ENCODE data around the gene SVEP1.

DNA sequence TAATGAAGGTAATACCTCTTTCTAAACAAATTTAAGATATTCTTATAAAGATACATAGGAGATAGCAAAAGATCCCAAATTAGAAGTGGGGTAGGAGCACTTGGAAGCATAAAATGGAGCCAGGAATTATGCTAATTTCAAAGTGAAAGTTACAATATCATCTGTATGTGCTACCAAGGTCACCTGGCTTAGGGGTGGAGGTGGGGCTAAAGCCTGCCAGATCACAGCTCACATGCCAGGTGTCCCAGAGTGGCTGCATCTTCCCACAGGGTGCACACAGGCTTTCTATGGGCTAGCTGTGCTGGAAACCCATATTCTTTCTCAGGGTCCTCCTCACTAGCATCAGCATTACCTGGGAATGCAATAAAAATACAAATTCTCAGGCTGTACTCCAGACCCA is 123.7 kb downstream of the SVEP1 start:
- TF ChIP-seq, protein P1, sequence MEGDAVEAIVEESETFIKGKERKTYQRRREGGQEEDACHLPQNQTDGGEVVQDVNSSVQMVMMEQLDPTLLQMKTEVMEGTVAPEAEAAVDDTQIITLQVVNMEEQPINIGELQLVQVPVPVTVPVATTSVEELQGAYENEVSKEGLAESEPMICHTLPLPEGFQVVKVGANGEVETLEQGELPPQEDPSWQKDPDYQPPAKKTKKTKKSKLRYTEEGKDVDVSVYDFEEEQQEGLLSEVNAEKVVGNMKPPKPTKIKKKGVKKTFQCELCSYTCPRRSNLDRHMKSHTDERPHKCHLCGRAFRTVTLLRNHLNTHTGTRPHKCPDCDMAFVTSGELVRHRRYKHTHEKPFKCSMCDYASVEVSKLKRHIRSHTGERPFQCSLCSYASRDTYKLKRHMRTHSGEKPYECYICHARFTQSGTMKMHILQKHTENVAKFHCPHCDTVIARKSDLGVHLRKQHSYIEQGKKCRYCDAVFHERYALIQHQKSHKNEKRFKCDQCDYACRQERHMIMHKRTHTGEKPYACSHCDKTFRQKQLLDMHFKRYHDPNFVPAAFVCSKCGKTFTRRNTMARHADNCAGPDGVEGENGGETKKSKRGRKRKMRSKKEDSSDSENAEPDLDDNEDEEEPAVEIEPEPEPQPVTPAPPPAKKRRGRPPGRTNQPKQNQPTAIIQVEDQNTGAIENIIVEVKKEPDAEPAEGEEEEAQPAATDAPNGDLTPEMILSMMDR (IDR thresholded peaks at IDR 0.05), result no peak
- no peak for TF ChIP-seq POLR2A (IDR thresholded peaks at IDR 0.05)

Measured in Peyer's patch (tissue), 4 donors.